HG03064 (cell line): ENCODE measurements around the gene DEPDC5.

ENCODE experiments used
- ATAC-seq: cut with Tn5 transposase; IDR thresholded peaks from one replicate; pipeline ENCODE4 v1.9.1; 2021; ENCODE audit warnings: low read depth; ENCODE audit not compliant: unreplicated experiment

The DEPDC5 gene

DNA sequence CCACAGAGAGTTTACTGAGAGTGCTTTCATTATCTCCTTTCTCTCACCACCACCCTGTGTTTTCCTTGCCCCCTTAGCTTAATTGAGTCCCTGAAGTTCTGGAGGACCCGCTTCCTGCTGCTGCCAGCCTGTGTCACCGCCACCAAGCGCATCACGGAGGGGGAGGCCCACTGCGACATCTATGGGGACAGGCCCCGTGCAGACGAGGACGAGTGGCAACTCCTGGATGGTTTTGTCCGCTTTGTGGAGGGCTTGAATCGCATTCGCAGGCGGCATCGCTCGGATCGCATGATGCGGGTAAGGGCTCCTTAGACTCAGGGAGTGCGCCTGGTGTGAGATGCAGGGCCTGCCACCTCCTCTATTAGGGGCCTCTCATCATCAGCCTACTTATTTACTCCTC lies 91.1 kb downstream of the DEPDC5 start:
- ATAC-seq, result no peak

DNA sequence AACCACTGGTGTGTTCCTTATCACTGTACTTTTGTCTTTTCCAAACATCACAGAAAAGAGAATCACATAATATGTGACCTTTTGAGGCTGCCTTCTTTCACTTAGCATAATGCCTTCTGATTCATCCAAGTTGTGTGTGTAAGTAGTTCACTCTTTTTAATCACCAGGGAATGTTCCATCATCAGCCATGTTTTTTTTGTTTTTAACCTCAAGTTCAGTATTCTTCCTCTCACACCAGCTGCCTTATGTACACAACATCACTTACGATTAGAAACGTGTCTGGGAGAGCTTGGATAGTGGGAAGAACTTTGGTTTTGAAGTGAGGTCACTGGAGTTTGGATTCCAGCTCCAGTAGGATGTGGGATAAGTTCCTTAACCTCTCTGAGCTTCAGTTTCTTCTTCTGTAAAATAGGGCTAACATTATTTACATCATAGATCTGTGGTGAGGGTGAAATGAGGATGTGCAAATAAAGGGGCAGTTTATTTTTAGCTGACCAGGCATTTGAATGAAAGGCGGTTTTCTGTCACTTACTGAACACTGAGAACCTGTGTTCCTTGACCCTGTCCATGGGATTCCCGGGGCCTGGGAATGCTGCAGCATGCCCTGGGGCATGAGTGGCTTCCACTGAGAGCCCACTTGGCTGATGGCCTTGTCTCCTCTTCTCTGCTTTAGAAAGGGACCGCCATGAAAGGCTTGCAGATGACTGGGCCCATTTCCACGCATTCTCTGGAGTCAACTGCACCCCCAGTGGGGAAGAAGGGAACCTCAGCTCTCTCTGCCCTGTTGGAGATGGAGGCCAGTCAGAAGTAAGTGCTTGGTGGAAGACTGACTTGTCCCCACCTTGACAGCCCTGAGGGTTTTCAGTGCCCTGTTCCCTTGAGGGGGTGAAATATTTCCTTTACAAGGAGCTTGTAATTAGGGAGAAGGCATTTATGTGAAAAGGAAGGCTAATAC lies 92.6 kb downstream of the DEPDC5 start:
- no peak for ATAC-seq

DNA sequence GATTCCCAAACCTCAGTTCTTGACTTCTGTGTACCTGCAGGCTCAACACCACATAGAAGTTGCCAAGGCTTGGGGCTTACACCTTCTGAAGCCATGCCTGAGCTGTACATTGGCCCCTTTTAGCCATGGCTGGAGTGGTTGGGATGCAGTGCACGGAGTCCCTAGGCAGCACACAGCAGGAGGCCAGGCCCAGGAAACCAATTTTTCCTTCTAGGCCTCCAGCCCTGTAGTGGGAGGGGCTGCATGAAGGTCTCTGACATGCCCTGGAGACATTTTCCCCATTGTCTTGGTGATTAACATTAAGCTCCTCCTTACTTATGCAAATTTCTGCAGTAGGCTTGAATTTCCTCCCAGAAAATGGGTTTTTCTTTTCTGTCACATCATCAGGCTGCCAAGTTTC lies 94.6 kb downstream of the DEPDC5 start:
- no peak for ATAC-seq

DNA sequence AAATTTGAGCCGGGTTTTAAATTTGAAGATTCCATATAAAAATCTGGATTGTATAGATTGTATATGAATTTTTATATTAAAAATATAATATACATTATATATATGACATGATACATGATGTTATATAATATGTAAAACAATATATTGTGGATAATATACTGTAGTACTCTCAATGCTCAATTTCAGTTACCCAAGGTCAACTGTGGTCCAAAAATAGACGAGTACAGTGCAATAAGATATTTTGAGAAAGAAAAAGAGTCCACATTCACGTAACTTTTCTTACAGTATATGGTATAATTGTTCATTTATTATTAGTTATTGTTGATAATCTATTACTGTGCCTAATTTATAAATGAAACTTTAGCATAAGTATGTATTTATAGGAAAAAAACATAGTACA lies 96.3 kb downstream of the DEPDC5 start:
- ATAC-seq, result no peak

DNA sequence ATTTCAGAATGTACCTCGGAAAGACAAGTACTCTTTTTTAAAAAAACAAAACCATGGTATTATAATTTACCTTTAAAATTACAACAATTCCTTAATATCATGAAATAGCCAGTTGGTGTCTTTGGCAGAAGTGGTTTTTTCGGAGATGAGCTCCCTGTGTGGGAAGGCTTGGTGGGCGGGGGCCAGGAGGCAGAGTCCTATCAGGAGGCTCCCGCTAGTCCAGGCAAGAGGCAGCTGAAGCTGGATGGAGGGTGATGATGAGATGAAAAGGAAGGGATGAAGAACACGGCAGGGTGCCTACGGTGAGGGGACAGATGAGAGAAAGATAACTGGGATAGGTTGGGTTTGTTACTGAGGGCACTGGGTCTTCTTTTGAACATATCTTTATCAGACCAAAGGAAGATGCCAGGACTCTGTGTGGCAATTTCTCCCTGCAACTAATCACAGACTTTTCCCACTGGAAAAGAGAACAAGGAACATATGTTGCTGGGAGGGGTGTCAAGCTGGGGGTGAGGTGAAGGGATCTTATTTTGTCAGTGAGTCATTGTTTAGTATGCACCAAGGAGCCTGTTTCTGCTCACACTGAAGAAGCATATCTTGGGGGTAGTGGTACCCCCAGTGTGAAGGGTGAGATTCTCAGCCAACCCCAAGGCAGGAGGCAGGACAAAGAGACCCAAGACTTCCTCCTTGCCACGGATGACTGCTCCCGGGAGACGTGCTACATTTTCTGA lies 99.0 kb downstream of the DEPDC5 start:
- ATAC-seq, result no peak

DNA sequence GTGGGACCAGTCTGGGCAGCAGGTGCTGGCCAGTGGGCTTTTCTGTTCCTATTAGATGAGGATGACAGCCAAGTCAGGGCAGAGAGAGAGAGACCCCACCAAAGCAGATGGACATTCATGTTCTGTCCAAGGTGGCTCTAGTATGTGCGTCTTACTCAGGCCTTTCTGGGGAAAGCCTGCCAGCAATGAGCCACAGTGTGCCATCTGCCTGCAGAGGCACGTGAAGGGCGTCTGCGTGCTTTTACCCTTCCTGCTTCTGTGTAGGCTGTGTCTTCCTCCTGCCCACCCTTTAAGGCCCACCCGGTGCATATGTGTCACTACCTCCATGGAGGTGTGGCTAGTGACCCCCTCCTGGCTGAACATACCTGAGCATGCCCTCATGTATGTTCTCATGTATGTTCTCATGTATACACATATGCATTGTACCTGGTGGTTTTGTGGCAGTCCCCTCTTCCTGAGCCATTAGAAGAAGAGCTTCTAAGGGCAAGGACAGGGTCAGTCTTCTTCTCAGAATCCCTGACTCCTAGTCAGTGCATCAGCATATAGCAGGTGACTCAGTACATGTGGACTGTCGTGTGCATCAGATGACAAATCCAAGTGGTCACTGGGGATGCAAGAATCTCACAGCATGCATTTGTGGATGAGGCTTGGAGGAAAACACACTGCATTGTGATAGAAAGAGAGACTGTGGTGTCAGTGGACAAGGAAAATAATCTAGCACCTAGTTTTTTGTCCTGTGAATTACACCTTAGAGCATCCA lies 100.1 kb downstream of the DEPDC5 start:
- no peak for ATAC-seq

DNA sequence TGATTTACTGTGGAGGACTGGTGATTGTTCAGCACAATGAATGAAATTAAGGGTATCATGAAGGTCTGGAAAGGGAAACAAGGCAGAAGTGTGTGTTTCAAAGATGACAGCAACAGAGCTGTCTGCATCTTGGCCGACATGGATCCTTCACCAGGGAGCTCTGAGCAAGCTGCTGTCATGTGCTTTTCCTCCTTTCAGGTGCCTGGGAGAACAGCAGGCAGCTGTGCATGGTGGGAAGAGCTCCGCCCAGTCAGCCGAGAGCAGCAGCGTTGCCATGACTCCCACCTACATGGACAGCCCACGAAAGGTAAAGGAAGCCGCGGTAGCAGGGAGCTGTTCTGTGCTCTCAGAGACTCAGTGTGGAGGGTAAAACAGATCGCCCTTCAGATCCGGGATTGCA lies 103.4 kb downstream of the DEPDC5 start:
- no peak for ATAC-seq

DNA sequence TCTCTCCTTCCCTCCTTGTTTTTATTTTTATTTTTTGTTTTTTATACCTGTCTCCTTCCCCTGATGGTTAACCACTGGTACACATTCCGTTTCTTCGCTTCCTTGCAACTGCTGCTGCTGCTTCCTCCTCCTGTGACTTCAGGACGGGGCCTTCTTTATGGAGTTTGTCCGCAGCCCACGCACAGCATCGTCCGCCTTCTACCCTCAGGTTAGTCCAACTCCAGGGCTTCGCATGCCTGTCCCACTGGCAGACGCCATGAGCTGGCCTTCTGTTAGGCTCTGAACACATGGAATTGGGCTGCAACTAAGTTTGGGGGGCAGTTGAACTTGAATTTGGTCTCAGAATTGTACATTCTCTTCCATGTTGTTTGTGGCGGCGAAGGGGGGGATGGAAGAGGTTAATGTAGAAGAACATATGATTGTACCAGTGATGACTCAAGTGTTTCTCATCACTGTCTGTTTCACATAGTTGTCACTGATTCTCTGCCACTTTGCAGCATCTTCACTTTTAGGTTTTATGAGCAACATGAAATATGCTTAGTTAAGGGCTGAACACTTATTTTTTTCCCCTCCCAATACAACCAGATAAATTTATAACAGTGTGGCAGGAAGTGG lies 107.5 kb downstream of the DEPDC5 start:
- no peak for ATAC-seq

DNA sequence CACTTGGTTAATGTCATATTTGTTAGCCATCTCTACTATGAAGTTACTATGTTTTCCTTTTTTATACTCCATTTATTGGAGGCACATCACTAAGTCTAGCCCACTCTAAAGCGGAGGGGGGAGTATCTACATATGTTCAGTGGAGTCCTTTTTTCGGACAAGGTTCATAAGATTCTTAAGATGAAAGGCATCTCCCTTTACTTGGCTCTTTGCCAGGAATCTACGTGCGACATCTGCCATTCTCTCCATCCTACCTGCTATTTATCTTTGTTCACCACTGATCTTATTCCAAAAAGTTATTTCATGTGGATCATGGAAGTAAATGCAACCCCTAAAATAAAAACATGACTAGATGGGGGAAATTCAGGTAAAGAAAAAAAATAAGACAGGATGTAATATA lies 113.1 kb downstream of the DEPDC5 start:
- ATAC-seq, result no peak

DNA sequence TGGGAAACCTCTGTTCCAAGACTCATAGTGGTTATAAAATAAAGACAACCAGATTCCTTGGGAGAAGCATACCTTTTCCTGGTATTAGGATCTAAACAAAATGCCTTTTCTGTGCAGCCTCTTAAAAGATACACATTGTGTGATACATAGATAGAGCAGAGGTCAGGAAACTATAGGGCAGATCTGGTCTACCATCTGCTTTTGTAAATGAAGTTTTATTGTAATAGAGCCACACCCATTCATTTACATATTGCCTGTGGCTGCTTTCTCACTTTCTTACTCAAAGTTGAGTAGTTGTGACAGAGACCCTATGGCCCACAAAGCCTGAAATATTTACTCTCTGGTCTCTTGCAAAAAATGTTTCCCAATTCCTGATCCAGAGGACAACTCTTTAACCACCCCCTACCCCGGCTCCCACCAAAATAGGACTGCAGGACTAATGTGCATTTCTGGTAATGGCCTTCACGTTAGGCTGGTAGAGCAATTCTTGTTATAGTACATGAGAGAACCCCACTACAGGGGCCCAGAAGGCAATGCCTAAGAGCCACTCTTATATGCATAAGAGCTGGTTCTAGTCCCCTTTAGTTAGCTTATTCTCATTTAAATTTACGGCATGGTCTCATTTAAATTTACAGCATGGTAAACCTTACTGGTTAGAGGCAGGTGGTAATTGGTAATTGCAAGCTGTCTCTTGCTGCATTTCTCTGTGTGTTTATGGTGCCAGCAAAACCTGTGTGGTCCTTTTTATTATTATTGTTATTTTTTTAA lies 113.8 kb downstream of the DEPDC5 start:
- ATAC-seq, result no peak

DNA sequence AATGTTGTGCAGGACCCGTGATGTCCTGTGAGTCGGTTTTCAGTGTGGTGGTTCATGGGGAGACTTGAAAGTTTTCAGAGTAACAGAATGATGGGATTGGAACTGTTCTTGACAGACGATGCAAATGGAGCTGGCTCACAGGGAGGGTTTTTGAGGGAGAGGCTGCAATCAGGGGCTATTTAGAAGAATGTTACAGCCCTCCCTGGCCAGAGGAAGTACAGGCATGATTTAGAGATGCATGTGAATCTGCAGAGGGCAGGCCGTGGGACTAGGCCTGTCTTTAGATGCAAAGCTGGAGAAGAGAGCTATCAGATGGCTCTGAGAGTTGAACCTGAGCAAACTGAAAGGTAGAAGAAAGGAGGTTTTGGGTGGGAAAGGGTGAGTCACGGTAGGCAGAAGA lies 115.9 kb downstream of the DEPDC5 start:
- no peak for ATAC-seq

DNA sequence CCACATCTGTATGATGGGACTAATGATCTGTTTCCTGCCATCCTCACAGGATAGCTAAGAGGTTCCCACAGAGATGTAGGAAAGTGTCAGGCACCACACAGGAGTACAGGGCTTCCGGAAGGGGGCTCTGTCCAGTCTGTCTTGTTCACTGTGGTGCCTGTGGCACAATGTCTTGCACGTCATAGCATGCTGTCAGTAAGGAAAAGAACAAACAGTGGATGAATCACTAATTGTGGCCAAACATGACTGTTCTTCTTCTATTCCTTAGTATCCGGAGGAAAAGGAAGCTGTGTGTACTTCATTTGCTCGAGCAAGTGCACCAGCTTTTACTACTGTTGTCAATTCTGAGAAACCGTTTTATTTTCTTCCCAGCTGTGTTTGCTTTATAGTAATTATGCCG lies 117.1 kb downstream of the DEPDC5 start:
- ATAC-seq, result no peak

DNA sequence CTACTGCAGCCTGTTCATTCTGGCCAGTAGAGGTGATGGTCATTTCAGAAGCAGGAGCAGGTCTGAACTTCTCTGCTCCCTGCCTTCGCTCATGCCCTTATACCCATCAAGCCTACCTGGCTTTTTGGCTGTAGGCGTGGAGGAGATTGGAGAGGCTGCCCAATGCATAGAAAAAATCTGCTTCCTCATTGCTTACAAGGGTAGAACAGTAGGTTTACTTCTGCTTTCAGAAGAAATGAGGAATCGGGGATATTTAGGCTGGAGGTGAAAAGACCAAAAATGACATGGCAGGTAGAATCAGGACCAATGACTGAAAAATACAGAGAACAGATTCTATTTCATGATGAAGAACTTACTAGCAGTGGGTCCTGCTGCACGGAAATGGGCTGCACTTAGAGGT lies 117.7 kb downstream of the DEPDC5 start:
- ATAC-seq, result no peak

DNA sequence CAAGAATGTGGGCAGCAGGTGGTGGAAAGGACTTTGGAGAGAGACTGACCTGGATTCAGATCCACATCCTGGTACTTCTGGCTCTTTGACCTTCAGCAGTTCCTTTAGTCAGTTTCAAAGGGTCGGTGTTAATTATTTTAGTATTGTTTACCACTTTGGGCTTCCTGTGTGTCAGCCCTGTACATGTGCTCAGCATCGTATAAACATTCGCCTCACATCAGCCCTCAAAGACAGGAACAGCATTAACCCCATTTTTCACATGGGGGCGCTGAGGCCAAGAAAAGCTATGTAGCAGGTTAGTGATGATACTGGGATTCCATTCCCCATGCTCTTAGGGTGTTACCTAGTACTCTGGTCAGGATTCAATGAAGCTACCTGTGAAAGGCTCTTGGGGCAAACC lies 118.4 kb downstream of the DEPDC5 start:
- ATAC-seq, result no peak

DNA sequence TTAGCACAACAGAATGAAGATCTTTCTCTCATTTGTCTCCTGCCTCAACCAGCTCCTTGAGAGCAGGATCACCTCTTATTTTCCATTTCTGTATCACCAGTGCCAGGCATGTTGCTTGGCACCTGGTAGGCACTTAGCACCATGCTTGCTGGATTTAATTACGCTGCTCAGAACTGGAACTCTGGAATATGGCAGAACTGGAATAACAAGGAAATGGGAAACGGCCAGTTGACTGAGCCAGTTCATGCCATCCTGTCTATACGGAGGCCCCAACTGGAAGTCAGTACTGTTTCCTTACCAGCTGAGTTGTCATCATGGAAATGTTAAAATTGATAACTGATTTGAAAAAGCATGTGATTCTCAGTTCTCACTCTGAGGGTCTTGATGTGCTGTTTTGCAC lies 121.0 kb downstream of the DEPDC5 start:
- ATAC-seq, result no peak

DNA sequence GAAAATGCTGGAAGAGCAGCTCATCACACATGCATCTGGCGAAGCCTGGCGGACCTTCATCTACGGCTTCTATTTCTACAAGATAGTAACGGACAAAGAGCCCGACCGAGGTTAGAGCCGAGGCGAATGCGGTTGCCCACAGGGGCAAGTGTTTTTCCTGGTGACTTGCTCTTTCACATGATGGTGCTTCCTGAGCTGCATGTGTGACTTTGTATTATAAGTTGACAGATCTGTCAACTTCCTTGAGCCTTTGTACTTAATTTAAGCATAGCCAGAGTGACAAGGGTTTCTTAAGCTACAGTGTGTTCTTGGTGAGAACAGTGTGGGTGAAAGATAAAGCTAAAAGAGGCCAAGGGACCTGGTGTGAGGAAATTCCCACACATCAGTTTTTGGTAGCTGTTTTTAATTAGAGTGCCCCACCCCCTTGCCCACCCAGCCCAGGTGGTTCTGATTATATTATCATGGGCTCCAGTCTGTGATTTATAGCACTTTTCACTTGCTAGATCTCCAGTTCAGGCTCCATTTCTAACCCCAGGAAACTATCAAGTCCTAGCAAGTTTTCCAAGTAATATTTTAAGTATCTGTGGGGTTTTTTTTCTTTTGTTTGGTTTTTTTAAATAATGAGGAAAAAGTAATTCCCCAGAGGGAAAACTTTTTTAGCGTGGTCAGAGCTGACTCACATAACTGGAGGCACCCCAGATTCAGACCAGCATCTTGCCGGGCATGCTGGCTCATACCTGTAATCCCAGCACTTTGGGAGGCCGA lies 122.5 kb downstream of the DEPDC5 start:
- ATAC-seq, result no peak

DNA sequence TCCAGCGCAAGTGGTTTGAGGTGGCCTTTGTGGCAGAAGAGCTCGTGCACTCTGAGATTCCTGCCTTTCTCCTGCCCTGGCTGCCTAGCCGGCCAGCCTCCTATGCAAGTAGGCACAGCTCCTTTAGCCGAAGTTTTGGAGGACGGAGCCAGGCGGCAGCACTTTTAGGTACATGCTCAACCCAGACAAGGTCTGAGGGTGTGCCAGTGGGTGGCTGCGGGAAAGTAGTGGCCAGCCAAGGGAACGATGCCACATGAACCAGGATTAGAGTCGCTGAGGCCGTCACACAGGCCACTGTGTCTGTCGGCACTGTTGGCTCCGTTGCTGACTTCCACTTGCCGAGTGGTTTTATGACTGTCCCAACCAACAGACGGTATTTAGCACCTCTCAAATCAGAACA lies 125.8 kb downstream of the DEPDC5 start:
- no peak for ATAC-seq

DNA sequence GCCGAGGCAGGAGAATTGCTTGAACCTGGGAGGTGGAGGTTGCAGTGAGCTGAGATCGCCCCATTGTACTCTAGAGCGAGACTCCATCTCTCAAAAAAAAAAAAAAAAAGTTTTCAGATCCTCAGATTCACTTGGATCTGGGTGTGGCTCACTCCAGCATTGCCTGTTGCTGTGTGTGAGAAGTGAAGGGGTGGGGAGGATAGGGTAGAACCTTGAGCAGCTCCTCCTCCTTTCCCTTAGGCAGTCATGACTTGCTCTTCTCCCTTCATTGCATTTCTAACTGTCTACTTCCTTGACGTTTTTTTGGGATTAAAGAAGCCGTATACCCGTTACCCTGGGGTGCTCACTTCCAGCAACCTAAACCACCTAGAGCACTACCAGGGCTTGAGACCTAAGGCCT lies 127.4 kb downstream of the DEPDC5 start:
- no peak for ATAC-seq

DNA sequence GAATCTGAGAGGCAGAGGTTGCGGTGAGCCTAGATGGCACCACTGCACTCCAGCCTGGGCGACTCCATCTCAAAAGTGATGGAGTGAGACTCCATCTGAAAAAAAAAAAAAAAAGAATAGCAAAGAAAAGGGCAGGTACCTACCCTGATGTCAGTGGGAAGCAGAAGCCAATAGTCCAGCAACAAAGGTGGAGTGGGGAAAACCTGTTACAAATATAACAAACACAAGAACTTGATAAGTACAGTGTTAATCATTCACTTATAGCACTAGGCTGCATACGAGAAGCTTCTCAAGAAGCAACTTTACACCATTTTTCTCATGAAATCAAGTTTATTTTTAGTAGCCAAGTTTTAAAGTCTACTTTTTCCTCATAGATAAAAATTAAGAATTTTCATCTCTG lies 128.0 kb downstream of the DEPDC5 start:
- no peak for ATAC-seq
